Tibial nerve (tissue), 4 donors: Measurements from ENCODE around the gene SNPH. TPM values are rescaled to one million over a fixed set of nuclear protein-coding genes. Genes with fewer than 3 reads are reported as not detected.

Source experiments
- DNase-seq, 2 donors: peaks; one replicate each; pipeline ENCODE4 v3.0.0-alpha.2; 2019; ENCODE audit warnings: low spot score in 2 of 2
- H3K27ac ChIP-seq, 4 donors: fragments of 200-600 bp; sonication (generic) in 3 of 4; one replicate each; pipeline ENCODE4 v1.5.1; 2017 to 2019; ENCODE audit warnings: mild to moderate bottlenecking in 1 of 4
- H3K27me3 ChIP-seq, 2 donors: fragments of 200-600 bp; sonication (generic) in 1 of 2; one replicate each; pipeline versions ENCODE4 v1.5.1 to v1.6.0; 2017 to 2019
- H3K36me3 ChIP-seq, 3 donors: fragments of 200-600 bp; sonication (generic); one replicate each; pipeline ENCODE4 v1.5.1; 2018 to 2019
- H3K4me1 ChIP-seq, 4 donors: fragments of 200-600 bp; sonication (generic) in 3 of 4; one replicate each; pipeline ENCODE4 v1.5.1; 2017 to 2019
- H3K4me3 ChIP-seq, 4 donors: fragments of 200-600 bp; sonication (generic) in 3 of 4; one replicate each; pipeline ENCODE4 v1.5.1; 2017 to 2019; ENCODE audit warnings: mild to moderate bottlenecking in 1 of 4, moderate library complexity in 1 of 4
- H3K9me3 ChIP-seq, 4 donors: fragments of 200-600 bp; sonication (generic) in 3 of 4; one replicate each; pipeline ENCODE4 v1.5.1; 2017 to 2019
- CTCF ChIP-seq, 5 experiments: fragments of 200-600 bp in 3 of 5; fragments of 450-650 bp in 2 of 5; sonication (generic) in 3 of 5; IDR thresholded peaks; one replicate each; pipeline ENCODE4 v1.5.1; 2016 to 2019; ENCODE audit warnings: antibody characterized with exemption in 5 of 5, mild to moderate bottlenecking in 3 of 5, moderate library complexity in 2 of 5
- EP300 ChIP-seq, 2 donors: sonication (generic); formaldehyde crosslinking; IDR thresholded peaks; one replicate each; pipeline ENCODE4 v1.6.1; 2017; ENCODE audit warnings: antibody characterized with exemption in 2 of 2, mild to moderate bottlenecking in 1 of 2
- POLR2A ChIP-seq, 2 donors: fragments of 450-650 bp; IDR thresholded peaks; one replicate each; pipeline ENCODE4 v1.6.1; 2017; ENCODE audit warnings: antibody characterized with exemption in 2 of 2, mild to moderate bottlenecking in 2 of 2, moderate library complexity in 2 of 2
- WGBS, 2 donors: methylation state at CpG; one replicate each; pipeline ENCODE4 v1.1.5; 2018; 5-methylcytosine and 5-hydroxymethylcytosine counted together
- total RNA-seq, 4 donors: library from RNA; depleted of rRNA; stranded (reverse); fragments of >200 nt; gene quantifications; one replicate each; pipeline ENCODE4 v1.1.0, GENCODE V29; 2016

Gene SNPH
- total RNA-seq, 4 donors from 2014 or later = 4.5 to 7.4 (median 6.9) TPM

- Histone ChIP-seq H3K36me3 (no peaks in the 10 kb centered on the region), H3K9me3 (no peaks in the 10 kb centered on the region), H3K27me3 (no peaks in the 10 kb centered on the region), H3K4me3 (no peak overlapping the region), H3K27ac (no peak overlapping the region), H3K4me1 (peaks cover 0 to 4% (median 0%) of the 10 kb centered on the region in 4 donors)
- 83% methylated on average over 11 of the region's 11 CpGs for WGBS, 2 donors
- DNase-seq = no peak
- TF ChIP-seq CTCF (IDR thresholded peaks at IDR 0.05) (no peak), POLR2A (IDR thresholded peaks at IDR 0.05) (no peak), EP300 (IDR thresholded peaks at IDR 0.05) (no peak)
Observed at GRCh38 chr20:1287787-1288569, 21.9 kb downstream of the SNPH start.

GRCh38 chr20:1291191-1291741 is 25.2 kb downstream of the SNPH start:
- WGBS, 2 donors = 52 to 56% methylated on average over 5 of the region's 5 CpGs
- no peak overlapping the region for H3K4me3 ChIP-seq
- DNase-seq = no peak
- TF ChIP-seq POLR2A (IDR thresholded peaks at IDR 0.05) (no peak), EP300 (IDR thresholded peaks at IDR 0.05) (no peak), CTCF (IDR thresholded peaks at IDR 0.05) (no peak)
- peaks cover 0 to 4% (median 0%) of the 10 kb centered on the region in 4 donors for H3K4me1 ChIP-seq
- no peaks in the 10 kb centered on the region for H3K36me3 ChIP-seq
- no peaks in the 10 kb centered on the region for H3K9me3 ChIP-seq
- peak overlapping the region in 1 of 4 donors; percentile 53 for H3K27ac ChIP-seq
- no peaks in the 10 kb centered on the region for H3K27me3 ChIP-seq

- no peak overlapping the region for H3K4me3 ChIP-seq
- TF ChIP-seq CTCF (IDR thresholded peaks at IDR 0.05) = no peak
- no peak for TF ChIP-seq POLR2A (IDR thresholded peaks at IDR 0.05)
- TF ChIP-seq EP300 (IDR thresholded peaks at IDR 0.05) = no peak
- H3K9me3 ChIP-seq = no peaks in the 10 kb centered on the region
- H3K27ac ChIP-seq = no peak overlapping the region
- no peaks in the 10 kb centered on the region for H3K36me3 ChIP-seq
- no peak for DNase-seq
- WGBS, 2 donors = 88 to 93% methylated on average over 1 of the region's 1 CpG
- peaks cover 0 to 4% (median 0%) of the 10 kb centered on the region in 4 donors for H3K4me1 ChIP-seq
- no peaks in the 10 kb centered on the region for H3K27me3 ChIP-seq
Observed at GRCh38 chr20:1292620-1293019, 26.5 kb downstream of the SNPH start.

GRCh38 chr20:1293641-1294379 is 27.7 kb downstream of the SNPH start:
- H3K4me1 ChIP-seq = peaks cover 0 to 4% (median 0%) of the 10 kb centered on the region in 4 donors
- no peak overlapping the region for H3K27ac ChIP-seq
- TF ChIP-seq POLR2A (IDR thresholded peaks at IDR 0.05) = no peak
- H3K36me3 ChIP-seq = no peaks in the 10 kb centered on the region
- no peak for DNase-seq
- H3K27me3 ChIP-seq = no peaks in the 10 kb centered on the region
- WGBS, 2 donors = 88% methylated on average over 6 of the region's 6 CpGs
- no peaks in the 10 kb centered on the region for H3K9me3 ChIP-seq
- H3K4me3 ChIP-seq = no peak overlapping the region

- no peaks in the 10 kb centered on the region for H3K36me3 ChIP-seq
- H3K4me3 ChIP-seq = no peak overlapping the region
- 59 to 62% methylated on average over 4 to 8 of the region's 8 CpGs for WGBS, 2 donors
- H3K4me1 ChIP-seq = peaks cover 0 to 4% (median 0%) of the 10 kb centered on the region in 4 donors
- no peaks in the 10 kb centered on the region for H3K9me3 ChIP-seq
- TF ChIP-seq POLR2A (IDR thresholded peaks at IDR 0.05) (no peak), EP300 (IDR thresholded peaks at IDR 0.05) (no peak), CTCF (IDR thresholded peaks at IDR 0.05) (no peak)
- DNase-seq = no peak
- H3K27me3 ChIP-seq = no peaks in the 10 kb centered on the region
- H3K27ac ChIP-seq = no peak overlapping the region
Observed at GRCh38 chr20:1294497-1294896, 28.4 kb downstream of the SNPH start.
